Dedifferentiated amniotic fluid mesenchymal stem cell (primary cell): Measurements from ENCODE around the gene ADORA1.

Experiments
- DNase-seq: peaks from one replicate; pipeline ENCODE4 v3.0.0-alpha.2; 2016; ENCODE audit errors: extremely low spot score

Gene ADORA1

GRCh38 chr1:203156280-203156679, 28.8 kb downstream of the ADORA1 start:
- no peak for DNase-seq

GRCh38 chr1:203158423-203158822, 30.9 kb downstream of the ADORA1 start:
- no peak for DNase-seq

- no peak for DNase-seq
Observed at GRCh38 chr1:203158960-203159665, 31.6 kb downstream of the ADORA1 start.

GRCh38 chr1:203159844-203160243, 32.3 kb downstream of the ADORA1 start:
- DNase-seq: no peak

GRCh38 chr1:203161175-203161574, 33.6 kb downstream of the ADORA1 start:
- DNase-seq: no peak

- DNase-seq: no peak
Observed at GRCh38 chr1:203161703-203162102, 34.2 kb downstream of the ADORA1 start.

GRCh38 chr1:203162403-203162802, 34.9 kb downstream of the ADORA1 start:
- no peak for DNase-seq

- no peak for DNase-seq
Observed at GRCh38 chr1:203163891-203164635, 36.5 kb downstream of the ADORA1 start.

GRCh38 chr1:203165101-203165799, 37.7 kb downstream of the ADORA1 start:
- no peak for DNase-seq

GRCh38 chr1:203165800-203166161, 38.3 kb downstream of the ADORA1 start:
- no peak for DNase-seq

- no peak for DNase-seq
Observed at GRCh38 chr1:203166192-203166940, 38.8 kb downstream of the ADORA1 start.

GRCh38 chr1:203167026-203167912, 39.7 kb downstream of the ADORA1 start:
- no peak for DNase-seq

- DNase-seq: no peak
Observed at GRCh38 chr1:203167913-203168200, 40.3 kb downstream of the ADORA1 start.

GRCh38 chr1:203168256-203168786, 40.8 kb downstream of the ADORA1 start:
- no peak for DNase-seq

- DNase-seq: no peak
Observed at GRCh38 chr1:203168991-203169390, 41.5 kb downstream of the ADORA1 start.

GRCh38 chr1:203169770-203170520, 42.4 kb downstream of the ADORA1 start:
- no peak for DNase-seq

GRCh38 chr1:203170625-203171330, 43.3 kb downstream of the ADORA1 start:
- no peak for DNase-seq

GRCh38 chr1:203171341-203172183, 44.0 kb downstream of the ADORA1 start:
- DNase-seq: no peak
